H1 (cell line): Measurements from ENCODE around the gene TMEM238. TPM values are rescaled to one million over a fixed set of nuclear protein-coding genes. Genes with fewer than 3 reads are reported as not detected.

Experiments used
- CTCF ChIA-PET: fragments of 300-600 bp; sonication (Branson Sonifier 250); formaldehyde crosslinking; loops from one replicate; lab custom pipeline; 2021; ENCODE audit not compliant: partially characterized antibody; lab: Charles Lee
- POLR2A ChIA-PET: fragments of 300-600 bp; sonication (Branson Sonifier 250); formaldehyde crosslinking; loops from one replicate; lab custom pipeline; 2021; ENCODE audit warnings: inconsistent platforms; ENCODE audit not compliant: partially characterized antibody; lab: Charles Lee
- DNase-seq, 2 experiments: peaks; one replicate each; pipeline versions ENCODE4 v3.0.0 to v3.0.0-alpha.2; 2010 to 2022; ENCODE audit warnings: low spot score in 2 of 2, low read depth in 1 of 2, mixed read lengths in 1 of 2
- FAIRE-seq: peaks from 2 replicates; lab custom pipeline; 2011; peaks lifted over from hg19 to GRCh38; lab: Jason Lieb, UNC
- H2AFZ ChIP-seq: 2 replicates; pipeline ENCODE4 v1.8.1; 2012; ENCODE audit warnings: low read length, inconsistent platforms
- H2AK5ac ChIP-seq: 2 replicates; pipeline ENCODE4 v1.6.1; 2013; ENCODE audit warnings: low read depth, low read length
- H2BK120ac ChIP-seq: replicated peaks from 2 replicates; pipeline ENCODE3; 2013; ENCODE audit warnings: low read depth, low read length, inconsistent platforms
- H2BK12ac ChIP-seq: 2 replicates; pipeline ENCODE4 v1.6.1; 2013; ENCODE audit warnings: low read depth, low read length
- H2BK15ac ChIP-seq: 2 replicates; pipeline ENCODE4 v1.6.1; 2013; ENCODE audit warnings: low read length
- H2BK20ac ChIP-seq: 2 replicates; pipeline ENCODE4 v1.6.1; 2013; ENCODE audit warnings: low read length
- H2BK5ac ChIP-seq: 2 replicates; pipeline ENCODE4 v1.6.1; 2013; ENCODE audit warnings: low read depth, low read length
- H3K14ac ChIP-seq: 2 replicates; pipeline ENCODE4 v1.6.1; 2013; ENCODE audit warnings: inconsistent platforms; ENCODE audit not compliant: insufficient read length
- H3K18ac ChIP-seq: 2 replicates; pipeline ENCODE4 v1.6.1; 2013; ENCODE audit warnings: low read length; ENCODE audit errors: extremely low read depth
- H3K23ac ChIP-seq: 2 replicates; pipeline ENCODE4 v1.6.1; 2013; ENCODE audit warnings: inconsistent platforms; ENCODE audit not compliant: insufficient read length
- H3K23me2 ChIP-seq: 2 replicates; pipeline ENCODE4 v1.6.1; 2013; ENCODE audit warnings: low read depth, low read length
- H3K27ac ChIP-seq: 2 replicates; pipeline ENCODE4 v1.6.1; 2011; ENCODE audit warnings: low read depth, low read length, inconsistent platforms
- H3K27me3 ChIP-seq, 4 experiments: replicated peaks in 1 of 4; 1 replicate in 1 of 4; 2 replicates in 3 of 4; pipeline versions ENCODE4 v1.6.1 to v1.8.1; 2011 to 2013; ENCODE audit warnings: low read length in 3 of 4, mild to moderate bottlenecking in 3 of 4, inconsistent platforms in 2 of 4, mixed read lengths in 2 of 4, moderate library complexity in 1 of 4; ENCODE audit not compliant: control insufficient read depth in 3 of 4, insufficient read depth in 3 of 4; ENCODE audit errors: extremely low read depth in 1 of 4
- H3K36me3 ChIP-seq, 4 experiments: 2 replicates each; pipeline versions ENCODE4 v1.6.1 to v1.8.1; 2011 to 2013; ENCODE audit warnings: mild to moderate bottlenecking in 4 of 4, low read length in 3 of 4, moderate library complexity in 2 of 4, control low read depth in 1 of 4, inconsistent platforms in 1 of 4; ENCODE audit not compliant: insufficient read depth in 4 of 4, control insufficient read depth in 2 of 4
- H3K4ac ChIP-seq: replicated peaks from 2 replicates; pipeline ENCODE3; 2013; ENCODE audit warnings: low read length, low read depth, mixed read lengths, inconsistent platforms; ENCODE audit not compliant: insufficient read length
- H3K4me1 ChIP-seq, 4 experiments: replicated peaks in 1 of 4; 1 replicate in 1 of 4; 2 replicates in 3 of 4; pipeline versions ENCODE4 v1.6.1 to v1.8.1; 2011 to 2013; ENCODE audit warnings: low read length in 3 of 4, inconsistent platforms in 2 of 4, mixed read lengths in 1 of 4; ENCODE audit not compliant: insufficient read depth in 4 of 4, control insufficient read depth in 3 of 4
- H3K4me2 ChIP-seq, 2 experiments: 2 replicates each; pipeline versions ENCODE4 v1.6.1 to v1.8.1; 2011 to 2013; ENCODE audit warnings: low read depth in 2 of 2, low read length in 2 of 2, control low read depth in 1 of 2, inconsistent platforms in 1 of 2, mild to moderate bottlenecking in 1 of 2; ENCODE audit not compliant: insufficient read depth in 1 of 2
- H3K4me3 ChIP-seq, 4 experiments: fragments of 200-600, 300-600 bp in 1 of 4; sonication (generic), shearing (Covaris generic), sonication (Bioruptor Twin) in 1 of 4; 2 replicates each; pipeline versions ENCODE4 v1.5.1 to v1.8.1; 2011 to 2016; ENCODE audit warnings: low read length in 4 of 4, low read depth in 3 of 4, control low read depth in 2 of 4, inconsistent platforms in 2 of 4, mild to moderate bottlenecking in 2 of 4, mixed read lengths in 1 of 4, moderate library complexity in 1 of 4; ENCODE audit not compliant: insufficient read depth in 2 of 4; ENCODE audit errors: extremely low read depth in 1 of 4
- H3K56ac ChIP-seq: replicated peaks from 2 replicates; pipeline ENCODE3; 2013; ENCODE audit warnings: low read depth, mild to moderate bottlenecking, mixed read lengths, low read length, inconsistent platforms; ENCODE audit not compliant: insufficient read length
- H3K79me1 ChIP-seq: 2 replicates; pipeline ENCODE4 v1.6.1; 2013; ENCODE audit warnings: low read depth, low read length, control low read depth
- H3K79me2 ChIP-seq, 2 experiments: 2 replicates each; pipeline versions ENCODE4 v1.6.1 to v1.8.1; 2012 to 2013; ENCODE audit warnings: low read length in 2 of 2, mild to moderate bottlenecking in 2 of 2, inconsistent platforms in 1 of 2; ENCODE audit not compliant: insufficient read depth in 2 of 2, control insufficient read depth in 1 of 2
- H3K9ac ChIP-seq, 4 experiments: replicated peaks in 1 of 4; 1 replicate in 1 of 4; 2 replicates in 3 of 4; pipeline versions ENCODE4 v1.6.1 to v1.8.1; 2011 to 2013; ENCODE audit warnings: low read depth in 3 of 4, low read length in 3 of 4, control low read depth in 2 of 4, mild to moderate bottlenecking in 2 of 4, moderate library complexity in 2 of 4, inconsistent platforms in 1 of 4; ENCODE audit errors: extremely low read depth in 1 of 4
- H3K9me3 ChIP-seq, 2 experiments: 2 replicates each; pipeline versions ENCODE4 v1.6.1 to v1.8.1; 2012 to 2013; ENCODE audit warnings: mild to moderate bottlenecking in 2 of 2, moderate library complexity in 2 of 2, control low read depth in 1 of 2, inconsistent platforms in 1 of 2, low read depth in 1 of 2, low read length in 1 of 2, mixed read lengths in 1 of 2; ENCODE audit not compliant: insufficient read depth in 2 of 2
- H4K20me1 ChIP-seq, 2 experiments: replicated peaks in 1 of 2; 2 replicates each; pipeline versions ENCODE3 to v1.8.1; 2011 to 2013; ENCODE audit warnings: inconsistent platforms in 2 of 2, low read length in 2 of 2, mild to moderate bottlenecking in 1 of 2; ENCODE audit not compliant: insufficient read depth in 2 of 2, control insufficient read depth in 1 of 2
- H4K5ac ChIP-seq: 2 replicates; pipeline ENCODE4 v1.6.1; 2013; ENCODE audit warnings: low read length, low read depth, mixed read lengths, inconsistent platforms; ENCODE audit not compliant: insufficient read length
- H4K8ac ChIP-seq: 2 replicates; pipeline ENCODE4 v1.8.0; 2013; ENCODE audit warnings: mild to moderate bottlenecking, moderate library complexity, low read length, inconsistent platforms; ENCODE audit not compliant: insufficient read depth; ENCODE audit errors: extremely low read depth
- H4K91ac ChIP-seq: replicated peaks from 2 replicates; pipeline ENCODE3; 2013; ENCODE audit warnings: low read length, mixed read lengths, inconsistent platforms; ENCODE audit not compliant: insufficient read length
- JUN ChIP-seq: IDR thresholded peaks from 2 replicates; pipeline ENCODE4 v1.6.1; 2011; ENCODE audit warnings: low read depth, mild to moderate bottlenecking, improper control_type of control experiment, low read length
- SRF ChIP-seq: IDR thresholded peaks from 2 replicates; pipeline ENCODE4 v1.6.1; 2011; ENCODE audit warnings: mild to moderate bottlenecking, low read depth, low read length, moderate library complexity
- USF2 ChIP-seq: IDR thresholded peaks from 2 replicates; pipeline ENCODE4 v1.6.1; 2011; ENCODE audit warnings: low read length, improper control_type of control experiment
- WGBS, 2 experiments: shearing (Covaris generic) in 1 of 2; methylation state at CpG; one replicate each; pipeline versions ENCODE4 v1.1.6 to v1.1.7; 2013 to 2015; ENCODE audit warnings: low lambda C conversion rate in 2 of 2, mixed read lengths in 2 of 2, inconsistent platforms in 1 of 2, low coverage in 1 of 2, missing lambda C conversion rate in 1 of 2; ENCODE audit not compliant: insufficient replicate concordance in 2 of 2, insufficient coverage in 1 of 2, insufficient read length in 1 of 2; ENCODE audit errors: extremely low coverage in 1 of 2, missing lambda C conversion rate in 1 of 2; 5-methylcytosine and 5-hydroxymethylcytosine counted together
- polyA plus RNA-seq, 7 experiments: library from polyadenylated mRNA; depleted of rRNA in 3 of 7; stranded (reverse) in 5 of 7; unstranded in 2 of 7; fragments of >200 nt in 5 of 7; fragments of 200-250 nt in 2 of 7; gene quantifications; 1 replicate in 5 of 7; 2 replicates in 1 of 7; 4 replicates in 1 of 7; pipeline versions ENCODE4 v1.2.1 to v1.2.3, GENCODE V29; 2011 to 2013; ENCODE audit warnings: missing spikeins in 2 of 7, mixed read lengths in 2 of 7
- total RNA-seq: library from RNA; stranded (reverse); fragmentation: NEBNext Ultra II Directional; extraction: Animal tissue kit (Norgen Biotek cat#: 25700); gene quantifications from 2 replicates; pipeline ENCODE4 v1.2.1, GENCODE V29; 2021

TMEM238 gene
- total and polyA plus RNA-seq, 2 of the 8 experiments (the other 6 are each of a cell fraction or from before 2014, with no cell fraction given), result 0.53 to 3.8 TPM

DNA sequence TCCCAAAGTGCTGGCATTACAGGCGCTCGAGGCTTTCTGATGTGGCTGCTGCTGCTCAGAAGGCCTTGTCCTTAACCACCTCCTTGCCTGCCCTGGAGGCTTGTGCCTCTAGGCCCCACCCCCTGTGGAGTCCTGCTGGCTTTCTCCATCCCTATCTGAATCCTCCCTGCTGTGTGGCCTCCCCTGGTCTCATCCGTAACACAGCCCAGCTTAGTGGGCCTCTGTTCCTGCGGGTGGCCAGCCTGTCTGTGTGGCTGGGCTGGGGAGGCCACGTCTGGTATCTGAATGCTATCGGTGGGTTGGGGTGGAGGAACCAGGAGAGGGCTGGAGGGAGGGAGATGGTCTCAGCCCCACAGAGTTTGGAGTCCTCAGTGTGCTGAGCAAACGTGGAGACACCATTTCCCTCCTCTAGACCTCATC is 6.4 kb upstream of the TMEM238 start:
- Histone ChIP-seq H3K23me2 (peaks cover 7% of the 10 kb centered on the region; the same call in 1 of the 2 replicates), H3K23ac (no peak overlapping the region), H4K5ac (no peak overlapping the region), H3K27me3 (no peaks in the 10 kb centered on the region), H2AK5ac (no peak overlapping the region), H3K27ac (no peak overlapping the region), H4K8ac (no peak overlapping the region), H2BK15ac (no peak overlapping the region), H4K20me1 (peaks cover 25 to 45% of the 10 kb centered on the region in 2 experiments), H3K79me1 (peaks cover 28% of the 10 kb centered on the region), H3K9me3 (no peaks in the 10 kb centered on the region), H2BK12ac (no peak overlapping the region), H3K18ac (no peak overlapping the region), H3K4ac (no peak overlapping the region)
- CTCF ChIA-PET, result interaction anchor here (1.7 to 6.1 kb wide), 3 partner anchors 12 to 113 kb away, joined by 4 to 39 read pairs (median 12); no protein-coding TSS in a partner anchor
- no peak for DNase-seq
- POLR2A ChIA-PET, result interaction anchor here (0.7 to 26.7 kb wide), 19 partner anchors 14 to 273 kb away, joined by 3 to 874 read pairs (median 5); partner anchors contain the start of genes GARIN5B, HSPBP1, IL11 and KMT5C
- TF ChIP-seq SRF (no peak), USF2 (no peak), JUN (no peak)
- TF ChIP-seq, all 59 proteins: peak for 0
- H3K4me2 ChIP-seq, result peak overlapping the region in 1 of 2 experiments; percentile 95; a peak in 1 of 4 replicates
- H3K4me3 ChIP-seq, result no peak overlapping the region
- H2BK5ac ChIP-seq, result no peak overlapping the region
- H3K56ac ChIP-seq, result no peak overlapping the region
- no peak overlapping the region for H3K9ac ChIP-seq
- peaks cover 0 to 46% (median 36%) of the 10 kb centered on the region in 4 experiments; a peak in 6 of 7 replicates for H3K4me1 ChIP-seq
- no peak overlapping the region for H4K91ac ChIP-seq
- no peak overlapping the region for H2BK120ac ChIP-seq
- peaks cover 23 to 35% (median 26%) of the 10 kb centered on the region in 4 experiments for H3K36me3 ChIP-seq
- WGBS, 2 experiments, result 81% methylated on average over 7 of the region's 7 CpGs; no CpG with 5 or more reads in 1 of the 2 experiments
- no peak overlapping the region for H2BK20ac ChIP-seq
- H2AFZ ChIP-seq, result no peak overlapping the region
- H3K14ac ChIP-seq, result no peak overlapping the region
- FAIRE-seq, result no peak
- peaks cover 17 to 27% of the 10 kb centered on the region in 2 experiments; a peak in 3 of 4 replicates for H3K79me2 ChIP-seq
